CD4-positive, alpha-beta T cell treated with Interleukin-4 for 1 hour (primary cell): ENCODE results near the gene SH2D6.
"Not testable (repeated sequence)": the region's sequence is repeated elsewhere in the genome, so short reads cannot be mapped to it uniquely, and the experiment has no call there.

Experiments used
- DNase-seq, 2 donors: peaks; one replicate each; pipeline ENCODE4 v3.0.0-alpha.2; 2020 to 2022

SH2D6 gene

GRCh38 chr2:85425588-85425987 is 7.1 kb downstream of the SH2D6 start:
- no peak for DNase-seq

GRCh38 chr2:85427300-85427835 is 8.9 kb downstream of the SH2D6 start:
- DNase-seq, result no peak

- no peak for DNase-seq
These were observed 9.9 kb downstream of the SH2D6 start for GRCh38 chr2:85428343-85428881.

- DNase-seq, result no peak
These were observed 10.9 kb downstream of the SH2D6 start for GRCh38 chr2:85429213-85429923.

GRCh38 chr2:85429924-85430289 is 11.4 kb downstream of the SH2D6 start:
- no peak for DNase-seq

GRCh38 chr2:85430752-85431569 is 12.4 kb downstream of the SH2D6 start:
- DNase-seq, result no peak

- no peak for DNase-seq
These were observed 13.2 kb downstream of the SH2D6 start for GRCh38 chr2:85431570-85432205.

GRCh38 chr2:85433511-85434089 is 15.1 kb downstream of the SH2D6 start:
- no peak for DNase-seq

- DNase-seq, result no peak
These were observed 16.2 kb downstream of the SH2D6 start for GRCh38 chr2:85434696-85435095.

GRCh38 chr2:85435220-85435958 is 16.9 kb downstream of the SH2D6 start:
- no peak for DNase-seq

GRCh38 chr2:85435981-85436835 is 17.7 kb downstream of the SH2D6 start:
- no peak for DNase-seq

GRCh38 chr2:85436836-85437487 is 18.4 kb downstream of the SH2D6 start:
- DNase-seq, result no peak

- peak; percentile 76 to 83 for DNase-seq
These were observed 19.1 kb downstream of the SH2D6 start for GRCh38 chr2:85437488-85438200.

GRCh38 chr2:85438201-85439024 is 19.9 kb downstream of the SH2D6 start:
- DNase-seq, result no peak

GRCh38 chr2:85439025-85439472 is 20.5 kb downstream of the SH2D6 start:
- DNase-seq, result no peak

GRCh38 chr2:85439569-85439968 is 21.1 kb downstream of the SH2D6 start:
- DNase-seq, result not testable (repeated sequence)

GRCh38 chr2:85439986-85440385 is 21.5 kb downstream of the SH2D6 start:
- DNase-seq, result no peak

- DNase-seq, result no peak
These were observed 22.2 kb downstream of the SH2D6 start for GRCh38 chr2:85440729-85441128.

GRCh38 chr2:85441864-85442263 is 23.4 kb downstream of the SH2D6 start:
- no peak for DNase-seq
